ENCODE data around the gene TEAD1. TPM values are rescaled to one million over a fixed set of nuclear protein-coding genes. Genes with fewer than 3 reads are reported as not detected.
A peak's percentile ranks its signal among the peaks of the same experiment; 100 is the strongest.

Gene TEAD1
- total RNA-seq, 1 experiment from 2014 or later: not detected

GRCh38 chr11:12765428-12765827 lies 91.2 kb downstream of the TEAD1 start:
- no peaks in the 10 kb centered on the region for H3K36me3 ChIP-seq (ENCODE audit: insufficient read depth, low read length)
- no peak overlapping the region for H3K4me2 ChIP-seq (ENCODE audit: low read depth, low read length, poor library complexity, severe bottlenecking)
- peak; percentile 11 for DNase-seq
- H4K20me1 ChIP-seq (ENCODE audit: insufficient read depth, low read depth, low read length): no peaks in the 10 kb centered on the region
- H3K9ac ChIP-seq (ENCODE audit: low read length): no peak overlapping the region
- no peaks in the 10 kb centered on the region for H3K9me3 ChIP-seq (ENCODE audit: low read length)
- no peaks in the 10 kb centered on the region for H3K79me2 ChIP-seq (ENCODE audit: low read length)
- H3K9me2 ChIP-seq (replicated peaks; ENCODE audit: insufficient read depth, low read length): no peaks in the 10 kb centered on the region
- no peak overlapping the region for H3K4me3 ChIP-seq (ENCODE audit: low read length)
- H2AFZ ChIP-seq (ENCODE audit: low read length): no peak overlapping the region
- no peaks in the 10 kb centered on the region for H3K27me3 ChIP-seq (ENCODE audit: low read length)
- no peak overlapping the region for H3K27ac ChIP-seq (ENCODE audit: low read length)
- peaks cover 6% of the 10 kb centered on the region; the same call in 1 of the 2 replicates for H3K4me1 ChIP-seq (ENCODE audit: low read length)

- Histone ChIP-seq H3K27me3 (ENCODE audit: low read length) (no peaks in the 10 kb centered on the region), H3K4me2 (ENCODE audit: low read depth, low read length, poor library complexity, severe bottlenecking) (no peak overlapping the region), H3K4me1 (ENCODE audit: low read length) (peaks cover 6% of the 10 kb centered on the region; the same call in 1 of the 2 replicates), H3K9me2 (replicated peaks; ENCODE audit: insufficient read depth, low read length) (no peaks in the 10 kb centered on the region), H3K9ac (ENCODE audit: low read length) (no peak overlapping the region), H3K79me2 (ENCODE audit: low read length) (no peaks in the 10 kb centered on the region), H3K27ac (ENCODE audit: low read length) (no peak overlapping the region), H2AFZ (ENCODE audit: low read length) (no peak overlapping the region), H3K36me3 (ENCODE audit: insufficient read depth, low read length) (no peaks in the 10 kb centered on the region), H3K4me3 (ENCODE audit: low read length) (no peak overlapping the region), H4K20me1 (ENCODE audit: insufficient read depth, low read depth, low read length) (no peaks in the 10 kb centered on the region), H3K9me3 (ENCODE audit: low read length) (no peaks in the 10 kb centered on the region)
- no peak for DNase-seq
Measured at GRCh38 chr11:12767027-12767426, 92.8 kb downstream of the TEAD1 start.

- Histone ChIP-seq H3K79me2 (ENCODE audit: low read length) (no peaks in the 10 kb centered on the region), H3K9ac (ENCODE audit: low read length) (no peak overlapping the region), H3K27me3 (ENCODE audit: low read length) (no peaks in the 10 kb centered on the region), H4K20me1 (ENCODE audit: insufficient read depth, low read depth, low read length) (no peaks in the 10 kb centered on the region), H3K27ac (ENCODE audit: low read length) (no peak overlapping the region), H3K4me1 (ENCODE audit: low read length) (peaks cover 6% of the 10 kb centered on the region; the same call in 1 of the 2 replicates), H3K9me3 (ENCODE audit: low read length) (no peaks in the 10 kb centered on the region), H3K4me2 (ENCODE audit: low read depth, low read length, poor library complexity, severe bottlenecking) (no peak overlapping the region), H3K9me2 (replicated peaks; ENCODE audit: insufficient read depth, low read length) (no peaks in the 10 kb centered on the region), H3K4me3 (ENCODE audit: low read length) (no peak overlapping the region), H3K36me3 (ENCODE audit: insufficient read depth, low read length) (no peaks in the 10 kb centered on the region), H2AFZ (ENCODE audit: low read length) (no peak overlapping the region)
- no peak for DNase-seq
Measured at GRCh38 chr11:12767577-12767976, 93.4 kb downstream of the TEAD1 start.

- no peaks in the 10 kb centered on the region for H3K27me3 ChIP-seq (ENCODE audit: low read length)
- H3K9me2 ChIP-seq (replicated peaks; ENCODE audit: insufficient read depth, low read length): no peaks in the 10 kb centered on the region
- H3K4me1 ChIP-seq (ENCODE audit: low read length): peaks cover 6% of the 10 kb centered on the region; the same call in 1 of the 2 replicates
- no peaks in the 10 kb centered on the region for H3K79me2 ChIP-seq (ENCODE audit: low read length)
- H3K36me3 ChIP-seq (ENCODE audit: insufficient read depth, low read length): no peaks in the 10 kb centered on the region
- H3K9me3 ChIP-seq (ENCODE audit: low read length): no peaks in the 10 kb centered on the region
- DNase-seq: no peak
- H3K4me3 ChIP-seq (ENCODE audit: low read length): no peak overlapping the region
- no peak overlapping the region for H3K9ac ChIP-seq (ENCODE audit: low read length)
- H3K4me2 ChIP-seq (ENCODE audit: low read depth, low read length, poor library complexity, severe bottlenecking): no peak overlapping the region
- no peak overlapping the region for H3K27ac ChIP-seq (ENCODE audit: low read length)
- H4K20me1 ChIP-seq (ENCODE audit: insufficient read depth, low read depth, low read length): no peaks in the 10 kb centered on the region
- no peak overlapping the region for H2AFZ ChIP-seq (ENCODE audit: low read length)
Measured at GRCh38 chr11:12768726-12769673, 94.8 kb downstream of the TEAD1 start.

- Histone ChIP-seq H3K9me3 (ENCODE audit: low read length) (no peaks in the 10 kb centered on the region), H3K27me3 (ENCODE audit: low read length) (no peaks in the 10 kb centered on the region), H3K27ac (ENCODE audit: low read length) (no peak overlapping the region), H3K79me2 (ENCODE audit: low read length) (no peaks in the 10 kb centered on the region), H4K20me1 (ENCODE audit: insufficient read depth, low read depth, low read length) (no peaks in the 10 kb centered on the region), H3K4me3 (ENCODE audit: low read length) (no peak overlapping the region), H3K9ac (ENCODE audit: low read length) (no peak overlapping the region), H2AFZ (ENCODE audit: low read length) (no peak overlapping the region), H3K4me2 (ENCODE audit: low read depth, low read length, poor library complexity, severe bottlenecking) (no peak overlapping the region), H3K9me2 (replicated peaks; ENCODE audit: insufficient read depth, low read length) (no peaks in the 10 kb centered on the region), H3K36me3 (ENCODE audit: insufficient read depth, low read length) (no peaks in the 10 kb centered on the region), H3K4me1 (ENCODE audit: low read length) (peaks cover 6% of the 10 kb centered on the region; the same call in 1 of the 2 replicates)
- DNase-seq: no peak
Measured at GRCh38 chr11:12769834-12770345, 95.7 kb downstream of the TEAD1 start.

GRCh38 chr11:12770435-12770834 lies 96.2 kb downstream of the TEAD1 start:
- Histone ChIP-seq H3K79me2 (ENCODE audit: low read length) (no peaks in the 10 kb centered on the region), H3K4me3 (ENCODE audit: low read length) (no peak overlapping the region), H3K36me3 (ENCODE audit: insufficient read depth, low read length) (no peaks in the 10 kb centered on the region), H3K9ac (ENCODE audit: low read length) (no peak overlapping the region), H3K27ac (ENCODE audit: low read length) (no peak overlapping the region), H4K20me1 (ENCODE audit: insufficient read depth, low read depth, low read length) (no peaks in the 10 kb centered on the region), H3K9me2 (replicated peaks; ENCODE audit: insufficient read depth, low read length) (no peaks in the 10 kb centered on the region), H3K27me3 (ENCODE audit: low read length) (no peaks in the 10 kb centered on the region), H3K9me3 (ENCODE audit: low read length) (no peaks in the 10 kb centered on the region), H3K4me2 (ENCODE audit: low read depth, low read length, poor library complexity, severe bottlenecking) (no peak overlapping the region), H3K4me1 (ENCODE audit: low read length) (peaks cover 6% of the 10 kb centered on the region; the same call in 1 of the 2 replicates), H2AFZ (ENCODE audit: low read length) (no peak overlapping the region)
- DNase-seq: no peak

GRCh38 chr11:12770966-12771597 lies 96.9 kb downstream of the TEAD1 start:
- H3K9me3 ChIP-seq (ENCODE audit: low read length): no peaks in the 10 kb centered on the region
- no peak for DNase-seq
- H3K4me1 ChIP-seq (ENCODE audit: low read length): no peaks in the 10 kb centered on the region; the same call in 1 of the 2 replicates
- no peaks in the 10 kb centered on the region for H4K20me1 ChIP-seq (ENCODE audit: insufficient read depth, low read depth, low read length)
- no peak overlapping the region for H3K27ac ChIP-seq (ENCODE audit: low read length)
- no peak overlapping the region for H2AFZ ChIP-seq (ENCODE audit: low read length)
- H3K9ac ChIP-seq (ENCODE audit: low read length): no peak overlapping the region
- no peak overlapping the region for H3K4me3 ChIP-seq (ENCODE audit: low read length)
- no peaks in the 10 kb centered on the region for H3K27me3 ChIP-seq (ENCODE audit: low read length)
- no peaks in the 10 kb centered on the region for H3K79me2 ChIP-seq (ENCODE audit: low read length)
- H3K4me2 ChIP-seq (ENCODE audit: low read depth, low read length, poor library complexity, severe bottlenecking): no peak overlapping the region
- no peaks in the 10 kb centered on the region for H3K36me3 ChIP-seq (ENCODE audit: insufficient read depth, low read length)
- H3K9me2 ChIP-seq (replicated peaks; ENCODE audit: insufficient read depth, low read length): no peaks in the 10 kb centered on the region

- Histone ChIP-seq H3K79me2 (ENCODE audit: low read length) (no peaks in the 10 kb centered on the region), H3K4me1 (ENCODE audit: low read length) (no peaks in the 10 kb centered on the region), H3K36me3 (ENCODE audit: insufficient read depth, low read length) (no peaks in the 10 kb centered on the region), H4K20me1 (ENCODE audit: insufficient read depth, low read depth, low read length) (no peaks in the 10 kb centered on the region), H2AFZ (ENCODE audit: low read length) (no peak overlapping the region), H3K27me3 (ENCODE audit: low read length) (no peaks in the 10 kb centered on the region), H3K9me3 (ENCODE audit: low read length) (no peaks in the 10 kb centered on the region), H3K27ac (ENCODE audit: low read length) (no peak overlapping the region), H3K9ac (ENCODE audit: low read length) (no peak overlapping the region), H3K9me2 (replicated peaks; ENCODE audit: insufficient read depth, low read length) (no peaks in the 10 kb centered on the region), H3K4me3 (ENCODE audit: low read length) (no peak overlapping the region), H3K4me2 (ENCODE audit: low read depth, low read length, poor library complexity, severe bottlenecking) (no peak overlapping the region)
- DNase-seq: no peak
Measured at GRCh38 chr11:12771875-12772274, 97.7 kb downstream of the TEAD1 start.

Measured in Karpas-422 (cell line).